GM19240 (cell line): Measurements from ENCODE around the gene GNAZ.

ENCODE experiments used
- DNase-seq: peaks from one replicate; pipeline ENCODE4 v3.0.0; 2011; ENCODE audit warnings: low spot score; ENCODE audit not compliant: insufficient read length

Gene GNAZ

DNA sequence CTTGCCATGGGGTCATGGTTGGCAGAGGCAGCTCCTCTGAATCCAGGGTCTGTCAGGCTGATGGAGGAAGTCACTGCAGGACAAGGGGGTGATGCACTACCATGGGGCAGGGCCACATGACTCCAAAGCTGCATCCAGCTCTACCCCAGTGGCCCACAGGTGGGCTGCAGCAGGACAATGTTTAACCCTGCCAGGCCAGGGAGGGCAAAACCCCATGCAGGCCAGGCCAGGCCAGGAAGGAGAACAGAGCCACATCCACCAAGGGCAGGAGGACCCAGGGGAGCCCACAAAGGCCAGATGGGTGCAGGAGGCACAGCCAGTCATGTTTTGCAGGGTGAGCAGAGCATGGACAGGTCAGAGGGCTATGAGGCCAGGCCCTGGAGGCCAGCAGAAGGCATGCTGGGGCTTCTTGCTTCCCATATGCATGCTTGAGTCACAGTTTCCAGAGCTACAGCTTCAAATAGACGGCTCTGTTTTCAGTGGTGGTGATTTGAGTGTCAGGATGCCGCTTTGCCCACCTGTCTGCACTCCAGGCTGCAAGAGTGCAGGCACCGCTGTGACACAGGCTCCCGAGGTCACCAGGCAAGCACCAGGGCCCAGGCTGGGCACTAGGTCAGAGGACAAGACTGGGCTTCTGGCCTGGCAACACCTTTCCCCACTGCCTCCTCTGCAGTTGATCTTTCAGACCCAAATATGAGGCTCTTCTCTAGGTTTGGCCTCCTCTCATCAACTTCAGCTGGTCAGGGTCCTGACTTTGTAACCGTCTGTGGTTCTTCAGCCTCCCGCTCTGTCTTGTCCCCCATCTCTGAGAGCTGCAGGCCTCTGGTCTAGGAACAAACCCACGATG, 48.6 kb downstream of the GNAZ start:
- DNase-seq: no peak

DNA sequence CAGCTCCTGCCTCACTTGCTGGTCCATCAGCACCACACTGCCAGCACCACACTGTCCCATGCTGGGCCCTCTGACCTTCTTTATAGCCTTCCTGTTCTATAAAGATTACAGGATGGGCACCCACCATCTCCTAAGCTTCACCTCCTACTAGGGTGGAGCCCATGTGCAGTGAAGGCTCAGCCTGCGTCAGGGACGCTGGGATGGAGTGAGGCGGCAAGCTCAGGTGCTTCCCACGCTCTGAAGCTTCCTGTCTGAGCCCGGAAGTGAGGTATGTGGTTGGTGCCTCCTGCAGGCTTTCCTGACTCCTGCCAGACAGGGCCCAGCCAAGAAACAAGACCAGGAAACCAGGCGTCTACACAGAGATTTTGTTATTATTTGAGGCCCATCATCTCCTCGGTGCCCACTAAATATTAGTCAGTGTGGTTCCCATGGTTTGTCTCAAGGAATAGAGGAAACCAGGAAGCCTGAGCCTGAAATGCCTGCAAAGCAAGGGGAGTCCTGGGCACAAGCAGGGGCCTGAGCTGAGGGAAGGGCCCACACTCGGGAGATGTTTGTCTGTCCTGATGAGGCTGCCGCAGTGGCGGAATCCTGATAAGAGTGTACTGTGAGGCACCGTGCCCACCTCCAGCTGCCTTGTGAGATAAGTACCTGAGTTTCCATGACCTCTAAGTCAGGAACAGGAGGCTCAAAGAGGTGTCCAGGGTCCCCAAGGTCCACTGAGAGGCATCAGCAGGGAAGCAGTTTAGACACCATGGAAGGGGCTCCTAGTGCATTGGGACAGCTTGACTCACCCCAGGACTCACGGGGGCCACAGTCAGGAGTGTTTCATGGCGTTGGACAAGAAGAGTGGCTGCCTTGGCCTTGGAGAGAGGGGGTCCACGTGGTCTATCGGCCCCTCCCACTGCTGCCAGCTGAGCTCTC, 49.4 kb downstream of the GNAZ start:
- DNase-seq: peak; percentile 22

DNA sequence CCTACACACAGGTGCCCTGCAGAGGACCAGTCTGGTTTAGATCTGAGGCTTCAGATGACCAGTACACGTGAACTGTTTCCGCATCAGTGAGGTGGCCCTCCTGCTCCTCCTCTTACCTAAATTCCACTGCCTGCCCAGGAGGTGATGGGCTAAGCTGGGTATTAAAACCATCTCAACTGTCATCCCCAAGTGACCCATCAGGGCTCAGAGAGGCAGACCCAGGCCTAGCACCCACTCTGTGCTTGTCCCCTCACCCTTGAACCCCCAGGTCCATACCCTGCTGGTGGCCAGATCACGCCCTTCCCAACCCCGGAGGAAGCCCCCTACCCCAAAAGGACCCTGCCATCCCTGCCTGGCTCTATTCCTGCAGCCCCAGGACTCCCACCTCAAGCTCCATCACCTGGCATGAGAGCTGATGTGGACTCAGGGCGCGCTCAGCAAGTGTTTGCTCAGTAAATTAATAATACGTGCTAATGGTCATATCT, 50.1 kb downstream of the GNAZ start:
- no peak for DNase-seq

DNA sequence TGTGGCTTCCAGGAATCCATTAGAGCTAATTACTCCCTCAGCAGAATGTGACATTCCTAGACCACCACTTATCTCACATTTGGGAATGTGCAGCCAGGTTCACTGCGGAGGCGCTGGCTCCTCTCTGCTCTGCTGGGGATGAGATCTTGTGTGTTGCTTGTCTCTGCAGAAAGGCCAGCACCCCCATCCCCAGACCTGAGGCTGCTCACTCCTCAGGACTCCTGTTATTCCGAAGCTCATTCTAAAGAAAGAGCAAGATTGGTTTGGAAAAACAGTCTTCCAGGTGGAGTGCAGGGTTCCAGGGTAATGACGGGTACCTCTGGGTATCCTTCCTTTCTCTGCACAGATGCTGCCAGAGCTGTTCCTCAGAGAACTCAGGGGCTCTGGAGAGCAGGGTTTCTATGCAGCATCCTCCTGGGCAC, 50.7 kb downstream of the GNAZ start:
- DNase-seq: no peak

DNA sequence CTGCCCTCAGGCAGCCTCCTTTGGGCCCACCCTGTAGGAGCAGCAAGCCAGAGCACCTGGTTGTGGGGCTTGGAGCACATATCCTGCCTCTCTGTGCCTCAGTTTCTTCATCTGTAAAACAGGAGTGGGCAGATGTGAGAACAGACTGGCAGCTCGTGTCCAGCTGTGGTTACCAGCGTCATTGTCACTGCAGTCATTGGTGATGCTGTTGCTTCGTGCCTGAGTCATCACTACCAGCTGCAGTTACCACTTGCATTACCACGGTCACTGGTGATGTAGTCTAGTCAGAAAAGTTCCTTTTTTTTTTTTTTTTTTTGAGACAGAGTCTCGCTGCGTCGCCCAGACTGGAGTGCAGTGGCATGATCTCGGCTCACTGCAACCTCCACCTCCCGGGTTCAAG, 51.1 kb downstream of the GNAZ start:
- DNase-seq: no peak

DNA sequence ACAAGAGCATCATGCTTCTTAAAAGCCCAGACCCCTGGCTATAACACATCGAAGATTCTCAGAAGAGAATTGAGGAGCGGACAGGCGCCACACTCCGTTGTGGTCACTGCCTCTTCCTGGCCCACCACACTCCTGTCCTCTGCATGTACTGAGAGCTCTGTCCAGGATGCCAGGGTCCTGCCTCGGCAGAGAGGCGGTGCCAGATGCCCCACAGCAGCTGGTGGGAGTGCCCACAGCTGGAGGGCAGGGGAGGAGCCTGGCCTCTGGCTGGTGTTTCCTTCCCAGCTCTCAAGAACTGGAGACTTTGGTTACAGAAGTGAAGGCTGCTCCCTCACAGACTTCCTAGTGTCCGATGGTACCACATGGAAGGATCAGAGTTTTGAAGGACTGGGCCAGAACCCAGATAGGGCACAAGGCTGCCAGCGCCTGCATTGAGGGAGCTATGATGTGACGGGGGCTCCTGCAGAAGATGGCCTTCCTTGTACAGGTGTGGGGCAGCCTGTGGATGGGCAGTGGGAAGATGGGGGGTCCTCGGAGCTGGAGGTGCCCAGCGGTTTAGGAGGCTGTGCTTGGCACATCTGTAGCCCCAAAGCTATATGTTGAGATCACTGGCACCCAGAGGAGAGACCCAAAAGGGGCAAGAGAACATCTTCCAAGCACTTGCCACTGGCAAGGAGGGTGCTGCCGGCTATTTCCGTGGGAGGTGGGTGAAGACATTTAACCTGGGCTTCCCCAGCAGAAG, 52.1 kb downstream of the GNAZ start:
- no peak for DNase-seq

DNA sequence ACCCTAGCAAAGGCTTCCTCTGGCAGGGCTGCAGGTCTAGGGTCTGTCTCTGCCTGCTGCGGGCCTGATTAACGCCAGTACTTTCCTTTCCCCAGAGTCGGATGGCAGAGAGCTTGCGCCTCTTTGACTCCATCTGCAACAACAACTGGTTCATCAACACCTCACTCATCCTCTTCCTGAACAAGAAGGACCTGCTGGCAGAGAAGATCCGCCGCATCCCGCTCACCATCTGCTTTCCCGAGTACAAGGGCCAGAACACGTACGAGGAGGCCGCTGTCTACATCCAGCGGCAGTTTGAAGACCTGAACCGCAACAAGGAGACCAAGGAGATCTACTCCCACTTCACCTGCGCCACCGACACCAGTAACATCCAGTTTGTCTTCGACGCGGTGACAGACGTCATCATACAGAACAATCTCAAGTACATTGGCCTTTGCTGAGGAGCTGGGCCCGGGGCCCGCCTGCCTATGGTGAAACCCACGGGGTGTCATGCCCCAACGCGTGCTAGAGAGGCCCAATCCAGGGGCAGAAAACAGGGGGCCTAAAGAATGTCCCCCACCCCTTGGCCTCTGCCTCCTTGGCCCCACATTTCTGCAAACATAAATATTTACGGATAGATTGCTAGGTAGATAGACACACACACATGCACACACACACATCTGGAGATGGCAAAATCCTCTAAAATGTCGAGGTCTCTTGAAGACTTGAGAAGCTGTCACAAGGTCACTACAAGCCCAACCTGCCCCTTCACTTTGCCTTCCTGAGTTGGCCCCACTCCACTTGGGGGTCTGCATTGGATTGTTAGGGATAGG, 52.9 kb downstream of the GNAZ start:
- DNase-seq: no peak

DNA sequence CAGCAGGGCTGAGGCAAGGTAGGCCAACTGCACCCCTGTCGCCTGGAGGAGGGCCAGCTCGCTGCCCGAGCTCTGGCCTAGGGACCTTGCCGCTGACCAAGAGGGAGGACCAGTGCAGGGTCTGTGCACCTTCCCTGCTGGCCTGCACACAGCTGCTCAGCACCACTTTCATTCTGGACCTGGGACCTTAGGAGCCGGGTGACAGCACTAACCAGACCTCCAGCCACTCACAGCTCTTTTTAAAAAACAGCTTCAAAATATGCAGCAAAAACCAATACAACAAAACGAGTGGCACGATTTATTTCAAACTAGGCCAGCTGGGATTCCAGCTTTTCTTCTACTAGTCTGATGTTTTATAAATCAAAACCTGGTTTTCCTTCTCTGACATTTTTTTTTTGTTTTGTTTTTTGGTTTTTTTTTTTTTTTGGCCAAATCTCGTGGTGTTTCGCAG, 53.5 kb downstream of the GNAZ start:
- DNase-seq: no peak

DNA sequence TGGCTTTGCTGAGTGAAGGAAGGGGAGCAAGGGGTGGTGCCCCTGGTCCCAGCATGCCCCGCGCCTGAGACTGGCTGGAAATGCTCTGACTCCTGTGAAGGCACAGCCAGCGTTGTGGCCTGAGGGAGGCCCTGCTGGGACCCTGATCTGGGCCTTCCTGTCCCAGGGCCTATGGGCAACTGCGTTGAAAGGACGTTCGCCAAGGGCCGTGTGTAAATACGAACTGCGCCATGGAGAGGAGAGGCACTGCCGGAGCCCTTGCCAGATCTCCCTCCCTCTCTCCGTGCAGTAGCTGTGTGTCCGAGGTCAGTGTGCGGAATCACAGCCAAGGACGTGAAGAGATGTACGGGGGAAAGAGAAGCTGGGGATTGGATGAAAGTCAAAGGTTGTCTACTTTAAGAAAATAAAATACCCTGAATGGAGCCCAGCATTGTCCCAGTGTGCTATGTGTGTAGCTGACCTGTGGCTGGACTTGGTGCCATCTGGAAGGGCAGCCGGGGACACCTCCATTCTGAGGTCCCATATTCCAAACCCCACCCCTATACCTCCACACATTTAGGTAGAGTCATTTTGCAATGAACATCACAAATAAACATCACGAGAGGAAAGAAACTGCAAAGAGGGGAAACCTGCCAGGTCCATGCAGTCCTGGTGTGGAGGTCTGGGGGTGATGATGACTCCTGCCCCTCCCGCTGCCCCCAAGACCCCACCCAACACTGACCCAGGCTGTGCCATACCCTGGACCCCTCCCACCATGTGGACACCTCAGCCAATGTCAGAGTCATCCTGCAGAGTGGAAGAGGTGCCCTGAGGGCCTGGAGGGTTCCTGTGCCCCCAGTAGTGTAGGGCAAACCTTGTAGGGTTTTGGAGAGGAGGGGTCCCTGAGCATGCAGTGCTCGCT, 54.5 kb downstream of the GNAZ start:
- no peak for DNase-seq

DNA sequence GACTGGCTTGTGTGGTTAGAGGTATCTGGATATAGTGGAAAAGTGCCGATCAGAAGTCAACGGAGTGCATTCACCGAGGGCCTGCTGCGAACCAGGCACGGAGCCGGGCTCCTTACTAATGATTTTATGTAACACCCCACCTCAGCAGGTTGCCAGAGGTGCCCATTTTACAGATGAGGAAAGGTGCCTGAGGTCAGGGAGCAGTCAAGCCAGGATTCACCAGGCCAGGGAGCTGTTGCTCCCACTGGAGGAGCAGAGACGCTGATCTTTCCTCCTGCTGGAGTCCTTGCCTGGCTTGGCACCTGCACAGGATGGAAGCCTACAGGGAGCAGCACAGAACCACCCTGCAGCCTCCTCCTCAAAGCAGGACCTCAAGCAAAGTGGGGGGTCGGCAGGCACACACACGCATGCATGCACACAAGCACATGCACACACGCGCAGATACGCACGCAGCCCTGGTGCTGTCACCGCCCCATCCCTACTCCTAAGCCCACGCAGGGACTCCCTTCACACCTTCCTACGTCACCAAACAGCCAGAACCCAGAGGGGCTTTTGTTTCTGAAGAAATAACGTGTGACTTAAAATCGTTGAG, 55.3 kb downstream of the GNAZ start:
- DNase-seq: no peak

DNA sequence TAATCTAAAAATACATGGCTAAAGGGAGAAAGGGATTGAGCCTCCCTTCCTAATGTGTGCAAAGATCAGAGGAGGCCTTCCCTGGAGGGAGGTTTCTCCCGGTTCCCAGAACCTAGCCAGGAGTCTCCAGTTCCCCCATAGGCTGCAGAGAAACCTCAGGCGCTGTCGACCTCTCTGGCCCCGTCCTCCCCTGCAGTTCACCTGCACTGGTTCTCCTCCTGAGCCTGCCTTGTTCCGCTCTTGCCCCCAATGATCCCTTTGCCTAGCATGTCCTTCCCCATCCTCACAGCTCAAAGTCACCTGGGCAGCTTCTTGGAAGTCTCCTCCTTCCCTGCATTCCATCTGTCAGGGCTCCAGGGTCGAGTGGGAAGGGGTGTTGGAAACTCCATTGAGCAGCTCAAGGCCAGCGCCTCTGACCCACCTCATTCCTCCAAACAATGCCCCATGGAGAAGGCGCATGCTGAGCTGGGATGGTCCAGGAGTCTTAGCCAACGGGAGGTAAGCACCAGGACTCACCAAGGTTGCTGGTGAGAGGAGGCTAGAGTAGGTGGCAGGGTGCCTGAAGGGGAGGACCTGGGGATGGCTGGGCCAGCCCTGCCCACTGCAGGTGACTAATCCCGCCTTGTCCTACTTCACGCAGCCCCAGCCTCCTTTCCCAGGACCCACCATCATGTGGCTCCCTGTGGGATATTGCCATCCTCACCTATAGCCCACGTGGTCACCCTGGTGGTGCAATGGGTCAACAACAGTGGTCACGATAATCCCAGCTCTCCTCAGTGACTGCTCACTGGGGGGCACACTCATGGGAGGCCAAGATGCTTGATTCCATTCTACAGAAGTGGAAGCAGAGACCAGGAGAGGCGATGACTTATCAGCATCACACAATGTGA, 56.1 kb downstream of the GNAZ start:
- DNase-seq: no peak

DNA sequence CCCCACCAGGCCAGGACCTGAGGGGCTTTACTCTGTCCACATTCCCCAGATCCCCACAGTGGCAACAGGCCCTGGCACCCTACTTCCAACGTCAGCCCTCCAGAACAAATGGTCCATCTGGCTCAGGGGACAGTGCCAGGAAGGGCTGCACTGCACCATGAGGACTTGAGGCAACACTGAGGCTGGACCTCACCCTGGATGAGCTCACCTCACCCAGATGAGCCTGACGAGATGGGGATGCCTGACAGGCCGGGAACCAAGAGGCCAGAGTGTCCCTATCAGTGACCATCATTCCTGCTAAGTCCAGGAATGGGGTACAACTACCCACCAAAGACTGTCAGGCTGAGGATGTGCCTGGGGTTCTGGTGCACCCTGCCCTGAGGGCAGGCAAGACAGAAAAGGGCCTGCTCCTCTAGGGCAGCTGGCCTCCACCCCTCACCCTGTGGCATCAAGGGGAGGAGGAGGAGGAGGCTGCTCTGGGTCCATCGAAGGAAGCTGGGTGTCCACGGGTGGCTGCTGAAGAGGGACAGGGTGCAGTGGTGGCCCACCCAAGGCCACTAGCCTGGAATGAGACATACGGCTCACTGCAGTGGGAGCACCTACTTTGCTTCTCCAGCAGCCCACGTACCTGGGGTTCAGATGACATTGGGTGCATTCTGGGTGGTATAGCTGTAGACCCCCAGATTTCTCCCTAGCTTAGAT, 56.9 kb downstream of the GNAZ start:
- no peak for DNase-seq

DNA sequence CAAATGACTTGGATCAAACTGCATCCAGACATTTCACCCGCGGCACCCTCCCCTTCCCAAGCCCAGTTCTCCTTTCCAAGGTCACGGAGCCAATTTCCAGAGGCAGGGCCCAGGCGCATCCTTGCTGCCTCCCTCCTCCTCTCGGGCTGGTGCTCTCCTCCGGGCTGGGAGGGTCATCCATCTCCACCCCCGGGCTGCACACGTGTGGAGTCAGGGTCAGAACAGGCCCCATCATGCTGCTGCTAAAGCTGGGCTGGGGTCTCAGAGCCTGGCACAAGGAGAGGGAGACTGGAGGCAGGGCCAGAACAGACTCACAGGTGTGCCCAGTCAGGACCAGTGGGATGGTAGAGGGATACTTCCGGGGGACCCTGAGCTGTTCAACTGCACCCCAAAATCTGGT, 57.5 kb downstream of the GNAZ start:
- no peak for DNase-seq

DNA sequence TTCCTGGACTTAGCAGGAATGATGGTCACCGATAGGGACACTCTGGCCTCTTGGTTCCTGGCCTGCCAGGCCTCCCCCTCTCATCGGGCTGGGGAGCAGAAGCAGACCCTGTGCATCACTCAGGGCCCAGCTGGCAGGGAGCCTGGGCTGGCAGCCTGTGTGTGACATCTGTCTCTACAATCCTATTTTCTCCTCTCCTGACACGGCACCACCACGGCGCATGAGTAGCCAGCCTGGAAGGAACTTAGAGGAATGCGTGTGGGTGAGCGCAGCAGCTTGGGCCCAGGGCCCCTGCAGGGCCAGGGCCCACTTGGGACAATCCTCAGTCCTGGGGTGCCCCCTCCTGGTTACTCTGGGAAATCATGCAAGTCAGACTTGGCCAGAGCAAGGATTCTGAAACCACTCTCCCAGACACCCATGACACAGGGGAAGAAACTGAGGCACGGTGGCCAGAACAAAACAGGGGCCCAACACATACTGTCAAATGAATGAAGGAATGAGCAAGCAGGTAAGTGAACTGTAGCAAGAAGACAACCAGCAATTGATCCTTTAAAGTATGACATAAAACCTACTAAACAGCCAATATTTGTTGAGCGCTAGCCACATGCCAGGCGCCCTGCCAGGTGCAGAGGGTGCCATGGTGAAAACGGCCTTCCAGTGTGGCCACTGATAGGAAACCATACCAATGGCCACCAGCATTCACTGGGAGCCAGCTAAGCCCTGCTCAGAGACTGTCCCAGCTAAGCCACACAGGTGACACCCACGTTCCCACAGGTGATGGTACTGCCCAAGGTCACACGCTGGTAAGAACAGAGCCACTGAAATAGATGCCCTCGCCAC, 58.2 kb downstream of the GNAZ start:
- DNase-seq: peak; percentile 59

DNA sequence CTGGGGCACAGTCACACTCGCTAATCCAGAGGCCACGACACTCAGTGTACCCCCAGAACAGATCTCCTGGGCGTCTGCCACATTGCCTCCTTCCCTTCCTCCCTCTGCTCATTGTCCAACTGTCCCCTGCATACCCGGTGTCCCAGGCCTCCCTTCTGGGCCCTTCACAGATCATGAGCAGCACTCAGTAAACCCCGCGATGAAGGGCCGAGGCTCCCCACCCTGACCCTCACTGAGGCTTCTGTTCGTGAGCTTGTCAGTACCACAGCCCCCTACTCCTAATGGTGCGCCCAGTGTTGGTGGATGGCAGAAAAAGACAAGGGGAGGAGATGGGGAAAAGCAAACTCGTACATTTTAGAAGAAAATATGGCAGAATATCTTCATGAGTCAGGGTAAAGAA, 58.8 kb downstream of the GNAZ start:
- DNase-seq: no peak

DNA sequence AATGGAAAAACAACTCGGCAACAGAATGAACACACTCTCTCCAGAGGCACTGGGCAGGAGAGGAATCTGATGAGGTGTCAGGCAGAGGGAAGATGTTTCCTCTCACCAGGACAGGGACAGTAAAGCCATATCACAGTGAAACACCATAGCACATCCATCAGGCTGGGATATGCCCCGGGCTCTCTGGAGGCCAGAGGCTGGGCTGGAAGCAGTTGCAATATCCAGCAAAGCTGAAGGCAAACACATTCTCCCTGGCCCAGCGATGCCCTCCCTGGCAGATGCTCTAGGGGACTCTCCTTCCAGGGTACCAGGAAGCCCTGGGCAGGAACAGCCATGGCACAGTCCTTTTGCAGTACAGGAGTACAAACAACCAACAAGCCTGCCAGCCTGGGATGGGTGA, 60.4 kb downstream of the GNAZ start:
- no peak for DNase-seq

DNA sequence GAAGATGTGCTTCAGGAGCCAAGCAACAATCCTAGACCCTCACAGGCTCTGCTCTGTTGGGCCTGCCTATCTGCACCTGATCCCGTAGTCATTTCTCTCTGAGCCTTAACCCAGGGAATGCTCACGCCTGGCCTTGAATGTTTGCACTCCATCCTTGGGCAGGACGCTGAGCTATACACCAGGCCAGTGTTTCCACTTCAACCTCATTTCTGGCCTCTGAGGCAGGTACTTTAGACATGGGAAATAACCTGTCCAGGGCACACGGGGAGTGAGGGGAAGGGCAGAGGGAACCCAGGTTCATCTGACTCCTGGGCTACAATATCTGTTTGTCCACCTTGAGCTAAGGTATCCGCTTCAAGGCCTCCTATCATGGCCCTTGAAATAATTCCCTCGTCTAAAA, 61.6 kb downstream of the GNAZ start:
- no peak for DNase-seq
